ENCODE measurements around the gene LEFTY2.
"Not testable (repeated sequence)": the region's sequence is repeated elsewhere in the genome, so short reads cannot be mapped to it uniquely, and the experiment has no call there.

LEFTY2 gene

GRCh38 chr1:225929462-225929861 lies 11.6 kb downstream of the LEFTY2 start:
- DNase-seq (ENCODE audit: low read depth) = not testable (repeated sequence)

GRCh38 chr1:225928186-225929175 lies 12.5 kb downstream of the LEFTY2 start:
- no peak for DNase-seq (ENCODE audit: low read depth)

GRCh38 chr1:225926551-225927113 lies 14.4 kb downstream of the LEFTY2 start:
- no peak for DNase-seq (ENCODE audit: low read depth)

GRCh38 chr1:225923692-225924555 lies 17.1 kb downstream of the LEFTY2 start, which contains the start of gene PYCR2:
Gene PYCR2 (minus strand): TSS chr1:225924250. CDS start chr1:225924110, 140 bp downstream.
- peak; percentile 91 for DNase-seq (ENCODE audit: low read depth)

- DNase-seq (ENCODE audit: low read depth) = no peak
Measured at GRCh38 chr1:225923381-225923691, 17.7 kb downstream of the LEFTY2 start.

- no peak for DNase-seq (ENCODE audit: low read depth)
Measured at GRCh38 chr1:225921734-225922709, 19.0 kb downstream of the LEFTY2 start.

GRCh38 chr1:225919906-225920305 lies 21.1 kb downstream of the LEFTY2 start:
- no peak for DNase-seq (ENCODE audit: low read depth)

- DNase-seq (ENCODE audit: low read depth) = no peak
Measured at GRCh38 chr1:225918280-225918679, 22.7 kb downstream of the LEFTY2 start.

GRCh38 chr1:225917536-225917935 lies 23.5 kb downstream of the LEFTY2 start:
- DNase-seq (ENCODE audit: low read depth) = no peak

GRCh38 chr1:225917101-225917500 lies 23.9 kb downstream of the LEFTY2 start:
- DNase-seq (ENCODE audit: low read depth) = no peak

- no peak for DNase-seq (ENCODE audit: low read depth)
Measured at GRCh38 chr1:225915538-225915991, 25.5 kb downstream of the LEFTY2 start.

- DNase-seq (ENCODE audit: low read depth) = no peak
Measured at GRCh38 chr1:225914947-225915346, 26.1 kb downstream of the LEFTY2 start.

GRCh38 chr1:225914391-225914790 lies 26.6 kb downstream of the LEFTY2 start:
- DNase-seq (ENCODE audit: low read depth) = no peak

GRCh38 chr1:225911191-225912130 lies 29.6 kb downstream of the LEFTY2 start:
- peak; percentile 61 for DNase-seq (ENCODE audit: low read depth)

GRCh38 chr1:225909477-225909876 lies 31.5 kb downstream of the LEFTY2 start:
- DNase-seq (ENCODE audit: low read depth) = no peak

- DNase-seq (ENCODE audit: low read depth) = no peak
Measured at GRCh38 chr1:225908773-225909172, 32.2 kb downstream of the LEFTY2 start.

GRCh38 chr1:225908013-225908640 lies 32.9 kb downstream of the LEFTY2 start:
- no peak for DNase-seq (ENCODE audit: low read depth)

GRCh38 chr1:225907341-225907740 lies 33.7 kb downstream of the LEFTY2 start:
- no peak for DNase-seq (ENCODE audit: low read depth)

GRCh38 chr1:225906467-225906866 lies 34.6 kb downstream of the LEFTY2 start:
- DNase-seq (ENCODE audit: low read depth) = no peak

All from activated gamma-delta T cell treated with anti-CD3 and anti-CD28 coated beads, Interleukin-2, amount 50 U/mL, for 16 hours (primary cell).